ENCODE results near the gene MEG3.

Gene MEG3

GRCh38 chr14:100864206-100864605 lies 38.3 kb downstream of the MEG3 start:
- TF ChIP-seq, protein P1, sequence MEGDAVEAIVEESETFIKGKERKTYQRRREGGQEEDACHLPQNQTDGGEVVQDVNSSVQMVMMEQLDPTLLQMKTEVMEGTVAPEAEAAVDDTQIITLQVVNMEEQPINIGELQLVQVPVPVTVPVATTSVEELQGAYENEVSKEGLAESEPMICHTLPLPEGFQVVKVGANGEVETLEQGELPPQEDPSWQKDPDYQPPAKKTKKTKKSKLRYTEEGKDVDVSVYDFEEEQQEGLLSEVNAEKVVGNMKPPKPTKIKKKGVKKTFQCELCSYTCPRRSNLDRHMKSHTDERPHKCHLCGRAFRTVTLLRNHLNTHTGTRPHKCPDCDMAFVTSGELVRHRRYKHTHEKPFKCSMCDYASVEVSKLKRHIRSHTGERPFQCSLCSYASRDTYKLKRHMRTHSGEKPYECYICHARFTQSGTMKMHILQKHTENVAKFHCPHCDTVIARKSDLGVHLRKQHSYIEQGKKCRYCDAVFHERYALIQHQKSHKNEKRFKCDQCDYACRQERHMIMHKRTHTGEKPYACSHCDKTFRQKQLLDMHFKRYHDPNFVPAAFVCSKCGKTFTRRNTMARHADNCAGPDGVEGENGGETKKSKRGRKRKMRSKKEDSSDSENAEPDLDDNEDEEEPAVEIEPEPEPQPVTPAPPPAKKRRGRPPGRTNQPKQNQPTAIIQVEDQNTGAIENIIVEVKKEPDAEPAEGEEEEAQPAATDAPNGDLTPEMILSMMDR (conservative IDR thresholded peaks at IDR 0.05; ENCODE audit: control insufficient read depth, insufficient read depth, low read depth, low read length), result no peak
- no peak overlapping the region for H3K4me3 ChIP-seq (ENCODE audit: control insufficient read depth, low read depth, low read length)
- no peak for DNase-seq (ENCODE audit: low read depth)

DNA sequence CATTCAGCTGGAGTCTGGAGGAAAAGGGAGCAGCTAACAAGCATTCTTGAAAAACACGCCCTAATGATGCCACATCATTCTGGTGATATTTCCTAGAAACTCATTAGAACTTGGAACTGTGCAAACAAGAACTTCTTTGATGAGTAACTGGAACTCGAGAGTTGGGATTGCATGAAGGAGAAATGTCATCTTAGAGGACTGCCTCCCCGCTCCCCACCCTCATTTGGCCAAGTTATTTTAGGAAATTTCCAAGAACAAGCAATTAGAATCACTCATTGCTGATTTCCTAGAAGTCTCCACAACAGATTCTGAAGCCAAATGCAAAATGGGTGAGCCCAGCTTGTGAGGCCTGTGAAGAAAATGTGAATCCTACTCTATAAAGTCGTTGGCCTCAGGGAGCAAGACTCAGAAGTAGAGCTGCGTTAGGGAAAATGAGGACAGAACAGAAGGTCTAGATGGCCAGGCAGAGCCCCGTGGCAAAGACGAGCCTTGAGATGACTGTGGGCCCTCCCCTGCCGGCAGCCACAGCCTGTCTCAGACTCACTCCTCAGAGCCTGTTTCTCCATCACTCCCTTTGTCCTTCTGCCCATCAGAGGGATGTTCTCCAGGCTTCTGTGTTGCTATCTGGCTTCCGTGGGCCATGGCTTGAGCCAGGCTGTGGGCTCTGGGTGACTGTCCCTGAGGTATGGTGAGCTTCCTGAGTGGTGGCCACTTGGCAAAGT lies 39.2 kb downstream of the MEG3 start:
- peak; percentile 69 for DNase-seq (ENCODE audit: low read depth)
- TF ChIP-seq, protein P1 (conservative IDR thresholded peaks at IDR 0.05; ENCODE audit: control insufficient read depth, insufficient read depth, low read depth, low read length), result no peak
- H3K4me3 ChIP-seq (ENCODE audit: control insufficient read depth, low read depth, low read length), result no peak overlapping the region

DNA sequence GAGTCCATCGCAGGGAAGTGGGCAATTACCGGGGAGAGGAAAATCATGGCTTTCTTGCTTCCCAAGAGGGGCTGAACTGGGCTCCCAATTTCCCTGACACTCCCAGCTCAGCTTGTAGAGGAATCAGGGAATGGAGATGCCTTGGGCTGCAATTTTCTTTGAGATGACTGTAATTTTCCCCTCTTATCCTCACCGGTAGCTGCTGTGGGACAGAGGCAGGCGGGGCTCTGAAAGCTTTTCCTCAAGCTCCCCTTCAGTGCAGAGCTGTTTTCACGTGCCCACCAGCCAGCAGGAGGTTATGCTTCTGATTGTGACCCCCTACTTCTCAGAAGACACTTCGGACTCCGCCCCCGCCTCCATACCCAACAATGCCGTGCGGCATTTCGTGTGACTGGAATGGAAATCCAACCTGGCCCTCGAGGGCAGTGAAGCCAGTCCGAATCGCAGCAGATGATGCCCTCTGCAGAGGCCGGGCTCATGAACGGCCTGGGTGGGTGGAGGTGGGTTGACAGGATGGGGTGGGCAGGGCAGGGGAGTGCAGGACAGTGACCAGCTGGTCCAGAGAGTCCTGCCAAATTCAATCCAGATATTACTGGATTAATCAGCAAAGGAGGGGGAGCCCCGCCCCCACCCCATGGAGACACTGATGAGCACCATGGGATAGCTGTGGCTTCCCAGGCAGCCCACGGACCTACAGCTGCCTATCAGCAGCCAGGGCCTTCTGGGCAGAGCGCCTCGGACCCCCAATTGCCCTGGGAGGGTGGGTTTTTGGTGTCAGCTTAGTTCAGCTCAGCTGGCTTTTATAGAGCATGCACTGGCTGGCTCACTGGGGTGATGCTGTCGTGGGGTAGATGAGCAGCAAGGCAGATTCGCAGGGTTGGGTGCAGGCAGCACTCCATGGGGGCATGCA lies 40.0 kb downstream of the MEG3 start:
- H3K4me3 ChIP-seq (ENCODE audit: control insufficient read depth, low read depth, low read length), result no peak overlapping the region
- TF ChIP-seq, protein P1 (conservative IDR thresholded peaks at IDR 0.05; ENCODE audit: control insufficient read depth, insufficient read depth, low read depth, low read length), result no peak
- DNase-seq (ENCODE audit: low read depth), result no peak

DNA sequence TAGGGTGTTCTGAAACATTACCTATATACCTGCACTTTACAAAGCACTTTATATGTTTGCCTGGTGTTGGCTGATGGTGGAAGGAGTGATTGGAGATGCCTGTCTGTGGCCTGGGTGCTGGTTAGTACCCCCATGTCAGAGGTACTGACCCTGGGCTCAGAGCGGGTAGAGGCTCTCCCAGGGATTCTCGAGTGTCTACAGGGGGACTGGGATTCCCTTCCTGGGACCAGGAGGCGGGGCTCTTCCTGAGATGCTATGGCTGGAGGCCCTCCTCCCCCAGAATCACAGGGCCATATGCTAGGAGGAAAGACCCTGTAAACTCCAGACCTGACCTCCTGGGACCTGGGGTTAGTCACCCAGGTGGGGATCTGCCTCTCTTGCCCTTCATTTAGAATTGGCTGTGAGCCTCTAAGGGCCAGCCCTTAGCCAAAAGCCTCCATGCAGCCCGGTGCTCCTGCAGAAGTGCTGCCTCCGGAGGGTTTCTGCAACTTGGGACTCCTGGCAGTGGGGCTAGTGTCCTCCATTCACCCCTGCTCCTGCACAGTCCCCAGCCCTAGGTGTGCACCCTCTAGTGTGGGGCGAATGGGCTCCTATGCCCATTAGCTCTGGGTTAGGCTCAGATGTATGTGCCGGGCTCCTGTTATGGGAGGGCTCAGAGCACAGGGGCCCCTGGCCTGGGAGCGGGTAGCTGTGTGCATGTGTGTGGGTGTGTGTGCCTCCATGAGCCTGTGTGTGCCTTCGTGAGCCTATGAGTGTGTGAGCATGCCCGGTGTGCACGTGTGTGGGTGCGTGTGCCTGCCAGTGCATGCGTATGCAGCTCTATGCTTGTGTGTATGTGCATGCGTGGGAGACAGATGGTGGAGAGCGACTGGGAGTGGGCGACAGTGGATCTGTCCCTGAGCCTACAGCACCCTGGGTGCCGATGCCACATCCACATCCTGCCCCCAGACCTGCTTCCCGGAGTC lies 41.0 kb downstream of the MEG3 start:
- TF ChIP-seq, protein P1 (conservative IDR thresholded peaks at IDR 0.05; ENCODE audit: control insufficient read depth, insufficient read depth, low read depth, low read length), result no peak
- no peak overlapping the region for H3K4me3 ChIP-seq (ENCODE audit: control insufficient read depth, low read depth, low read length)
- DNase-seq (ENCODE audit: low read depth), result no peak

- DNase-seq (ENCODE audit: low read depth), result no peak
- H3K4me3 ChIP-seq (ENCODE audit: control insufficient read depth, low read depth, low read length), result no peak overlapping the region
- TF ChIP-seq, protein P1 (conservative IDR thresholded peaks at IDR 0.05; ENCODE audit: control insufficient read depth, insufficient read depth, low read depth, low read length), result no peak
These were observed 41.9 kb downstream of the MEG3 start for GRCh38 chr14:100867631-100868315.

All from fibroblast of mammary gland (primary cell).